Measurements from ENCODE around the gene VRTN.

DNA sequence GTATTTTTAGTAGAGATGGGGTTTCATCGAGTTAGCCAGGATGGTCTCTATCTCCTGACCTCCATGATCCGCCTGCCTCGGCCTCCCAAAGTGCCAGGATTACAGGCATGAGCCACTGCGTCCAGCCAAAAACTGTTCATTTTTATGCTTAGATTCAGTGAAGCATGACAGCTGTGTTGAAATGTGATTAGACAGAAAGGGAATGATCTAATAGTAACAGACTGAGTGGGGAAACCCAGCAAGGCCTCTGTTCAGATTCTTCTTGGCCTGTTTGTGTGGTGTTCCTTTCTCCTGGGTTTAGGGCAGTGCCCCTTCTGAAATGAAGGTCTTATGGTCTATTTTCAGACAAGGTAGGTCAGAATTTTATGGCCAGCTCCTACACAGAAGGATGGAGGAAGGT lies 33.7 kb upstream of the VRTN start:
- no peak for TF ChIP-seq MYC (IDR thresholded peaks at IDR 0.05; ENCODE audit: low read depth, low read length)
- TF ChIP-seq MYC (CRISPR knock-in tag; IDR thresholded peaks at IDR 0.05; ENCODE audit: borderline replicate concordance, low read depth): no peak
- no peak for TF ChIP-seq GATAD2B (IDR thresholded peaks at IDR 0.05; ENCODE audit: borderline replicate concordance)
- TF ChIP-seq, protein P1, sequence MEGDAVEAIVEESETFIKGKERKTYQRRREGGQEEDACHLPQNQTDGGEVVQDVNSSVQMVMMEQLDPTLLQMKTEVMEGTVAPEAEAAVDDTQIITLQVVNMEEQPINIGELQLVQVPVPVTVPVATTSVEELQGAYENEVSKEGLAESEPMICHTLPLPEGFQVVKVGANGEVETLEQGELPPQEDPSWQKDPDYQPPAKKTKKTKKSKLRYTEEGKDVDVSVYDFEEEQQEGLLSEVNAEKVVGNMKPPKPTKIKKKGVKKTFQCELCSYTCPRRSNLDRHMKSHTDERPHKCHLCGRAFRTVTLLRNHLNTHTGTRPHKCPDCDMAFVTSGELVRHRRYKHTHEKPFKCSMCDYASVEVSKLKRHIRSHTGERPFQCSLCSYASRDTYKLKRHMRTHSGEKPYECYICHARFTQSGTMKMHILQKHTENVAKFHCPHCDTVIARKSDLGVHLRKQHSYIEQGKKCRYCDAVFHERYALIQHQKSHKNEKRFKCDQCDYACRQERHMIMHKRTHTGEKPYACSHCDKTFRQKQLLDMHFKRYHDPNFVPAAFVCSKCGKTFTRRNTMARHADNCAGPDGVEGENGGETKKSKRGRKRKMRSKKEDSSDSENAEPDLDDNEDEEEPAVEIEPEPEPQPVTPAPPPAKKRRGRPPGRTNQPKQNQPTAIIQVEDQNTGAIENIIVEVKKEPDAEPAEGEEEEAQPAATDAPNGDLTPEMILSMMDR (IDR thresholded peaks at IDR 0.05 in 2 of 3, conservative IDR thresholded peaks at IDR 0.05 in 1 of 3; ENCODE audit: insufficient read depth in 2 of 3, low read depth in 1 of 3, low read length in 3 of 3): no peak
- TF ChIP-seq MTF1 (CRISPR knock-in tag; IDR thresholded peaks at IDR 0.05; ENCODE audit: borderline replicate concordance): no peak
- TF ChIP-seq SIN3A (IDR thresholded peaks at IDR 0.05; ENCODE audit: borderline replicate concordance in 2 of 2, control insufficient read depth in 1 of 2, low read depth in 2 of 2, low read length in 2 of 2): no peak
- TF ChIP-seq ZNF3 (CRISPR knock-in tag; IDR thresholded peaks at IDR 0.05): no peak
- TF ChIP-seq TEAD1 (CRISPR knock-in tag; IDR thresholded peaks at IDR 0.05): no peak
- TF ChIP-seq PRPF4 (IDR thresholded peaks at IDR 0.05; ENCODE audit: insufficient read depth, low read depth, low read length, poor library complexity, severe bottlenecking): no peak
- no peak for TF ChIP-seq ELF1 (tag; IDR thresholded peaks at IDR 0.05)
- no peak for TF ChIP-seq NCOR1 (IDR thresholded peaks at IDR 0.05)
- TF ChIP-seq, protein P2, sequence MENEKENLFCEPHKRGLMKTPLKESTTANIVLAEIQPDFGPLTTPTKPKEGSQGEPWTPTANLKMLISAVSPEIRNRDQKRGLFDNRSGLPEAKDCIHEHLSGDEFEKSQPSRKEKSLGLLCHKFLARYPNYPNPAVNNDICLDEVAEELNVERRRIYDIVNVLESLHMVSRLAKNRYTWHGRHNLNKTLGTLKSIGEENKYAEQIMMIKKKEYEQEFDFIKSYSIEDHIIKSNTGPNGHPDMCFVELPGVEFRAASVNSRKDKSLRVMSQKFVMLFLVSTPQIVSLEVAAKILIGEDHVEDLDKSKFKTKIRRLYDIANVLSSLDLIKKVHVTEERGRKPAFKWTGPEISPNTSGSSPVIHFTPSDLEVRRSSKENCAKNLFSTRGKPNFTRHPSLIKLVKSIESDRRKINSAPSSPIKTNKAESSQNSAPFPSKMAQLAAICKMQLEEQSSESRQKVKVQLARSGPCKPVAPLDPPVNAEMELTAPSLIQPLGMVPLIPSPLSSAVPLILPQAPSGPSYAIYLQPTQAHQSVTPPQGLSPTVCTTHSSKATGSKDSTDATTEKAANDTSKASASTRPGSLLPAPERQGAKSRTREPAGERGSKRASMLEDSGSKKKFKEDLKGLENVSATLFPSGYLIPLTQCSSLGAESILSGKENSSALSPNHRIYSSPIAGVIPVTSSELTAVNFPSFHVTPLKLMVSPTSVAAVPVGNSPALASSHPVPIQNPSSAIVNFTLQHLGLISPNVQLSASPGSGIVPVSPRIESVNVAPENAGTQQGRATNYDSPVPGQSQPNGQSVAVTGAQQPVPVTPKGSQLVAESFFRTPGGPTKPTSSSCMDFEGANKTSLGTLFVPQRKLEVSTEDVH (IDR thresholded peaks at IDR 0.05; ENCODE audit: low read depth, partially characterized antibody): no peak
- no peak for TF ChIP-seq XRCC5 (IDR thresholded peaks at IDR 0.05; ENCODE audit: low read depth, low read length)
- no peak for TF ChIP-seq RAD21 (CRISPR knock-in tag; conservative IDR thresholded peaks at IDR 0.05 in 1 of 2, IDR thresholded peaks at IDR 0.05 in 1 of 2)
- TF ChIP-seq MAFG (tag; conservative IDR thresholded peaks at IDR 0.05): no peak
